GM21360 (cell line): ENCODE results near the gene GALNT18.
"Not testable (repeated sequence)": the region's sequence is repeated elsewhere in the genome, so short reads cannot be mapped to it uniquely, and the experiment has no call there.

Experiments
- ATAC-seq: cut with Tn5 transposase; IDR thresholded peaks from one replicate; pipeline ENCODE4 v1.9.1; 2021; ENCODE audit warnings: mild to moderate bottlenecking, moderate library complexity; ENCODE audit not compliant: unreplicated experiment

Gene GALNT18

DNA sequence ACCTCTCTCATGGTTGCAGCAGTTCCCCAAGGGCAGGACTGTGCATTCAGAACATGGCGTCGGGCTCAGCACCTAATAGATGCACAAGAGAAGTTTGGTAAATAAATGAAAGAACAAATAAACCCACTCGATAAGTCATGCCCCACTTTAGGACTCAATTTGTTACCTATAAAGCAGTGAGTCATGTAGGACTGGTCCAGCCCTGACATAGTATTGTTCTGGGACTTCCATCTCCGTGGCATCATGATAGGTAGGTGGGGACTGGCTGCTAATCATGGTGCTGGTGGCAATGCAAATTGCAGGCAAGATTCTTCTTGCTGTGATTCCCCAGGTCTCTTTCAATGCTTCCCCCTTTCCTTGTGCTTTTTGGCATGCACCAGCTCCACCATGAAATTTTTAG lies 150.6 kb downstream of the GALNT18 start:
- ATAC-seq: no peak

DNA sequence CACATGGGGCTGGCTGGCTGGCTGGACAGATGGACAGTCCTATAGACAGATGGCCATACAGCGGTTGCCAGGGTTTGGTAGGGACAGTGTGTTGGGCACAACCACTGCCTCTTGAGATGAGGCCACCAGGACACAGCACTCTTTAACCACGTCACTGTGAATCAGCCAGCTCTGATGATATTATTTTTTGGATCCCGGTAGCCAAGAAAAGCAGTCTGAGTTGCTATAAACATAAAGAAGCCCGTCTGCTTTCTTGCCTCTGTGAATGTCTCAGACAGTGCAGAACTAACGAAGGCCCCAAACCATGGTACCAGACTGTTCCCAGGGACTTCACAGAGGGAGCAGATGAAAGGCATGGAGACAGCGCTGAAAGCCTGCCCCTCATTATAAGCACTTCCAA lies 152.9 kb downstream of the GALNT18 start:
- ATAC-seq: no peak

DNA sequence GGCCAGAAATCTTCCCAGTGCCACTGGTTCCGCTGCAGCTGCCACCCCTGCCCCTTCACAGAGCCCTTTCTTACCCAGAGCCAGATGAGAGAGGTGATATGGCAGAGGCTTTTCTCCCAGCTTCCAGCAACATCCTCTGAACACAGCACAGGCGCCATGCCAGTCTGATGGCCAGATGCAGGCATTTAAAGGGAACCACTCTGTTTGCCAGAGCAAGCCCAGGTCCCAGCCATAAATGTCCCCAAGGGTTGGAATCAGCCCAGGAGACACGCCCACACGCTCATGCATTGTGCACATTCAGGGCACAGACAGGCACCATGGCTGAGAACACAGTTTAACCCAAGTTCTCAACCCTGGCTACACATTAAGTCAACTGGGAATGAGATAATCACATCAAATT lies 154.5 kb downstream of the GALNT18 start:
- ATAC-seq: no peak

DNA sequence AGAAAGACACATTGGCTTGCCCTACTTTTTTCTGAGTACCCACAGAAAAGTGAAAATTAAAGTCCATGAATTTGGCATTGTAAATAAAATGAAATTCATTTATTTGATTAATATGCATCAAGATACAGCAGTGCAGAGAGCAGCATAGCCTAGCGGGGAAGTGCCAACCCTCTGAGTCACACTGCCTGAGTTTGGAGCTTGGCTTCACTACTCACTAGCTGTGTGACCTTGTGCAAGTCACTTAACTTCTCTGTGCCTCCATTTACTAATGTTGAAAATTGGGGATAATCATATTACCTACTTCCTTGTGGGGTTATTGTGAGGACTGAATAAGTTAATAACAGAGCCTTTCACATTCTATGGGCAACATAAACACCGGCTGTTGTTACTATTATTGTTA lies 157.2 kb downstream of the GALNT18 start:
- no peak for ATAC-seq

DNA sequence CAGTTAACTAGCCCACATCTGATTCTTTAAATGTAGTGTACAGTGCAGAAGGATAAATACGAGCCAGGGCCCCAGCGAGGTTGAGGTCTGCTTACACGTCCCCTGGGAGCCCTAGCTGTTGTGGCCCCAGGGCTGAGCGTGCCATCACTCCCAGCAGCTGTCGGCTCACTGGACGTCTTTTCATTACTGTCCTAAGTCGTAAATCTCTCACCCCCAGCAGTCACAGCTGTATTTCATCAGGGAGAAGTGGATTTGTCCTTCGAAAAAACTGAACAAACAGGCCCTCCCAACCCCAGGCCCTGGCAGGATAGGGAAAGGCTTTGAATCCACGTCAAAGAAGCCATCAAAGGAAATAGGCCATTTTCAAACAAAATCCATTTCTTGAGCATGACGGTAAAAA lies 158.4 kb downstream of the GALNT18 start:
- no peak for ATAC-seq

DNA sequence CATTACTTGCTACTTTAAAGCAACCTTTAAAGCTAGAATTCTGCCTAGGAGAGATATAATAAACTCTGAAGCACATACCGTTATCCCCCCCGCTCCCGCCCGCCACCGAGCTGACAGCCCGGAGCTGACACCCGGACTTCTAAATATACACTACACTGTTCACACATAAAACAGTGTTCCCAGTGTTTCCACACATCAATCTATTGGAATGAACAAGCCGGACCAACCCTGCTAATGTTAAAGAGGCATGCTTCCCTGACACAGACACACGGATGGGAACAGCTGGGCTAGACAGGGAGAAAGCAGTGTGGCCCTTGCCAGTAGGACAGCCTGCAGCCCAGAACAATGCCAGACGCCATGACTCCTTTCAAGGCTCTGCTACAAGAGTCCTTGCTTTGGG lies 160.3 kb downstream of the GALNT18 start:
- no peak for ATAC-seq

DNA sequence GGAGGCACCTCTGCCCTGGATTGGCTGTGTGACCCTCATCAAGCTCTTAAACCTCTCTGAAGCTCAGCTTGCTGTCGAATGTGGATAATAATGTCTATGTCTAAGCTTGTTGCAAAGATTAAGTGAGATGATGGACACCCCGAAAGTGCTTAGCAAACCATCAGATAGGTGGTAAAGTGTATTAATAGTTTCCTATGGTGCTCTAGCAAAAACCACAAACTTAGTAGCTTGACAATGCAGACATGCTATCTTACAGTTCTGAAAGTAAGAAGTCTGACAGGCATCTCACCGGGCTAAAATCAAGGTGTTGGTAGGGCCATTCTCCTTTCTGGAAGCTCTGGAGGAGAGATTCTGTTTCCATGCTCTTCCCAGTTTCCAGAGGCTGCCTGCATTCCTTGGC lies 162.2 kb downstream of the GALNT18 start:
- ATAC-seq: no peak

DNA sequence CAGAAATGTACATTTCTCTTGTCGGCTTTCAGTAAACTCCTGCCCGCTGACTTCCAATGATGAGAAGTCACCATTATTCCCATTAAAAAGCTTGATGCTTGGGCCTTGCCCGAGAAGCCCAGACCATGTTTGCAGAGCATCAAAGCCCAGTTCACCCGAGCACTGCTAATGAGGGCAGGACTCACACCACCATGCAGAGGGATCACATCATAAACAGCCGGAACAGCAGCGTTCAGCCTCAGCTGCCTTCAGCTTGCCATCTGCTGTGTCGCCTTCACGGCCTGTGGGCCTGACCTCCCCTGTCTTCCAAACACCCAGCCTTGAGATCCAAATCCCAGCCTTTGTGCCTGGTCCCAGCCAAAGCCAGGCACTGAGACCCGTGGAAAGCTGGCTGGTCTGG lies 163.3 kb downstream of the GALNT18 start:
- ATAC-seq: no peak

DNA sequence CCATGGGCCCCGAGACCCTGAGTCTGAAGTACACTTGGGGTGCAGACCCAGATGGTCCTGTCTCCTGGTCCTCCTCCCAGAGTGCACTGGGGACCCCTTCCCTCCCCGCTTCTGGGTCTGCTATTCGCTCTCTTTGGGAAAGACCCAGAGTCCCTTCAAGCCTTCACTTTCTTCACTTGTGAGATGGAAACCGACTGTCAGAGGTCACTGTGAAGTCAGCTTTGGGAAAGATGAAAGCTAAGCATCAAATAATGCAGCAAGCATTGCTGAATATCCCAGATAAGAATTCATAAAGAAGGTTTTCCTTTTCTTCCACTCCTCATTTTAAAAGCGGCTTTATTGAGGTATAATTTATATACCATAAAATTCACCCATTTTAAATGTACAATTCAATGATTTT lies 163.8 kb downstream of the GALNT18 start:
- ATAC-seq: no peak

DNA sequence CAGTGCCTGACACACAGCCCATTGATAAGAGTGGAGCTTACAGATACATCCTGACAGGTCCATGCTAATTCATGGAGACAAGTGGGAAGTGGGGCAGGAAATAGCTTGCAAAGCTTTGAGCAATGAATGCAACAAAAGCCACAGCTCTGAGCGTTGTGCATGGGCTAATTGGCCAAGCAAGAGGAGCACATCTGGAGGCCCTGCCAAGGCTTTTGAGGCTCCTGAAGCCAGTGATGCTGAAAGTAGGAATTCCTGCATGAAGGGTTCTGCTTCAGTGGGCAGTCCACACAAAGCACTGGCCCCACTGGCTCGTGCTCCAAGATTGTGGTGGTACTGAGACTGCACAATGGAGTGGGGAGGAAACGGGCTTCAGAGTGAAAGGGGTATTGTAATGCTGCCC lies 164.9 kb downstream of the GALNT18 start:
- ATAC-seq: no peak

DNA sequence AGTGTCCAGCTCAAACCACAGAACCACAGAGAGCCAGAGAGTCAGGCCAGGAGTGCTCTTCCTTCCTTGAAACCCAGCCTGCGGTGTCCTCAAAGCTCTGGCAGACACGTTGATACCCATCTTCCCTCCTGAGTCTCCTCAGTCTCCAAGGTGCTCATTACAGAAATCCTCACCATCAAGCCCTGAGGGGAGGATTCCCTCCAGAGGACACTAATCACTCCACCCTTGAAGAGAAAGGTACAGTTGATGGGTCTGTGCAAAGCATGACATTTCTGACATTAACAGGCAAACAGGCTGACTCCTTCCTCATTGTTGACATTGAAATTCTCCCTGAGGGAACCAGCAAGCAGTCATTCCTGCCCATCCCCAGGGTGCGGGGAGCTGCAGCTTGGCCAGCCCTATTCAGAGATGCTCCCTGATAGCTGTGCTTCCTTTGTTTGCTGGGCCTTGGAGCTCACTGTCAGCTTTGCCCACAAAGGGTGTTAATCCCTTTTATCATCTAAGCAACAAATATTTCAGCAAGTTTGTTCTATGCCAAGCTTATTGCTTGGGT lies 167.1 kb downstream of the GALNT18 start:
- ATAC-seq: no peak

DNA sequence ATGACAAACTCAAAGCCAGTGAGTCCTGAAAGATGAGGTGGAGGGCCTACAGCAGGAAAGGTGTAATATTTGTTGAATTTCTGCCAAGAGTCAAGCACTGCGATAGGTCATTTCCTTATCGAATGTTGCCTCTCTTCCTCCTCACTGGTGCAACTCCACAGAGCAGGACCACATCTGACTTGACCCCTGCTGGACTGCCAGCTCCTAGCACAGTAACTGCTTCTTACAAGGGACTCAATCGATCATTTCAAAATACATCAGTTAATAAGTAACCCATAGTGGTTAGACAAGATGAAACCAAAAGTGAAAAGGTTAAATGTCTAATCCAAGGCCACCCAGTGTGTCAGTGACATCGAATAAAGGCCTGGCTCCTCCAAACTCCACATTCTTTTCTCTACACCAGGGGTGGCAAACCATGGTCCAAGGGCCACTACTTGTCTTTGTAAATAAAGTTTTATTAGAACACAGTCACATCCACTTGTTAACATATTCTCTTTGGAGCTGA lies 170.3 kb downstream of the GALNT18 start:
- no peak for ATAC-seq

DNA sequence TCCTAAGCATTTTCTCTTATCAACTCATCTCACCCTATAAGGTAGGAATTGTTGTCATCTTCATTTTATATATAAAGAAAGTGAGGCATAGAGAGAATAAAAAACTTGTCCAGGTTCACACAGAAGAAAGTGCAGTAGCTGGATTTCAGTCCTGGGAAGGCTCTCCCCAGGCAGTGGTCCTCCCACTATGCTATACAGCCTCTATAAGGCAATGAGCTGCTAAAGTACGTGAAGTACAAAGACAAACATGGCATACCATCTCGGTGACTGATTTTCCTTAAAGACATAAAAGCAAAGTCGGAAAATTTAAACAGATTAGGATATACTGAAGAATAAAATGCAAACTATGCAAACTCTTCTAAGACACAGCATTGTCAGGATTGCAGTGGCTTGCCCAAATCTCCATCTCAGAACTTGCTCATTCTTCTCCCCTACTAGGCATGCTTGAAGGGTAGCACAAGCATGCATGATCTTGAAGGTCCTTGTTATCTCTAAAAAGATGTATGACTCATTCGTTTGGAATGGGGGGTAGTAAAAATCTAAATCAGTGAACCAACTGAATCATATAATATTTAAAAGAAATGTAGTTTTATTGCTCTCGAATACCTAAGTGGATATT lies 171.0 kb downstream of the GALNT18 start:
- no peak for ATAC-seq

DNA sequence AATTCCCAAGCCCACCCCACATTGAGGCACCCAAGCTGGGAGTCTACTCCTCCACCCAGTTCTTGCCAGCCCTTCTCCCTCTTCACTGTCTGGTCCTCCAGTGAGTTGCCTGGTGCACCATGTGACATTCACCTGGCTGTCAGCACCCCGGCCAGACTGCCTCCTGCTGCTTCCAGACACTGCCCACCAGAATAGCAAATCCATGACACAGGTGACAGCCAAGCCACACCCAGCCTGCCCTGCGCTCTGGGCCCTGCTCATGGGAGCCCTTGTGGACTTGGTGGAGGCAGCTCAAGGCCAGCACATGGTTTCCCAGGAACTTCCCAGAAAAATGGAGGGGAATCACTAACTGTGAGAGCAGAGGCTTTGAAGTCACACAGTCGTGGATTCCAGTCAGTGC lies 172.5 kb downstream of the GALNT18 start:
- no peak for ATAC-seq

DNA sequence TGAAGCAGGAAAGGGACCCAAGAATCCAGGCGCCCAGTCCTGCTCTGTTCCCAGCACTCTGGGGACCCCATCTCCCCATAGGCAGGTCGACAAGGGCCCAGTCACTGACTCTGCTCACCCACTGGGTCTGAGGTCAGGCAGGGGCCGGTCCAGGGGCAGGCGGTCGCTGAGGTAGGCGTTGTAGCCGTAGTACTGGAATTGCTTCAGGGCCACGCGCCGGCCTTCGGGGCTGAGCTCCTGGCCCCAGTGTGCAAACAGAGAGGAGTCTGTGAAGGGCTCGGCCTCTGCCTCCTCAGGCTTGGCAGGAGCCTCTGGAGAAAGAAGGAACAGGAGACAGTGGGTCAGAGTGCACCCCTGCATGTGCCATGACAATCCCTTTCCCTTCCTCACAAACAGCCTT lies 173.2 kb downstream of the GALNT18 start:
- no peak for ATAC-seq

DNA sequence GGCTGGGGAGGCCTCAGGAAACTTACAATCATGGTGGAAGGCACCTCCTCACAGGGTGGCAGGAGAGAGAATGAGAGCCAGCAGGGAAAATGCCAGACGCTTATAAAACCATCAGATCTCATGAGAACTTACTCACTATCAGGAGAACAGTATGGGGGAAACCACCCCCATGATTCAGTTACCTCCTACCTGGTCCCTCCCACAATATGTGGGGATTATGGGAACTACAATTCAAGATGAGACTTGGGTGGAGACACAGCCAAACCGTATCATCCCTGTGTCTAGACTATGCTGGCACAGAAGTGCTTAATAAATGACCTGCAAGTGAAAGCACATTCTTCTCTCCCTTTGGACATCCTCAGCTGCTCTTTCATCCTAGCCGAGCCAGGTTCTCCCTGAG lies 174.2 kb downstream of the GALNT18 start:
- ATAC-seq: not testable (repeated sequence)

DNA sequence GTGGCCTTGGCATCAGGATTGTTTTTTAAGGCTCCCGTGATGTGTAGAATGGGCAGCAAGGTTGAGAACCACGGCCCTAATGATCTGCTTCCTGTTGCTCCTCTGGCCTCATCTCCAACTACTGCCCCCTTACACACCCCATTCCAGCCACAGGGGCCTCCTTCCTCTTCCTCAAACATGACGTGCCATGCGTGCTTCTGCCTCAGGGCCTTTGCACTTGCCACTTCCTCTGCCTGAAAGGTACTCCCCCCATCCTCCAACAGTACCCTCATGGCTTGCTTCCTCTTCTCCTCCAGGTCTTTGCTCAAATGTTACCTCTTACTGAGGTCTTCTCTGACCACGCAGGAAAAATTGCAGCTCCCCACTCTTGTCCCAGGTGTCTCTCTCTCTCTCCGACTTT lies 174.8 kb downstream of the GALNT18 start:
- ATAC-seq: no peak

DNA sequence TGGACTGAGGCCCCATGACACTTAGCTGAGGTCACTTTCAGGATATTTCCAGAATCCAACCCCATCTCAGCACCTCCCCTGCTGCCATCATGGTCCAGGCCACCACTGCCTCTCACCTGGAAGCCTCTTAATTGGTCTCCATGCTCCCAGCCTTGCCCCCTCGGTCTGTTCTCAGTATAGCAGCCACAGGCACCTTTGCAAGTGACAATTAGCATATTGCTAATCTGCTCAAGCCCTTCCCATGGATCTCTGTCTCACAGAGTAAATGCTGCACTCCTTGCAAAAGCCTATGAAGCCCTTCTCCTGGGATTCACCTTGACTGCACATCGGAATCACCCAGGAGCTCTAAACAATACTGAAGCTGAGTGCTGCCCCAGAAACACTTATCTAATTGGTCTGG lies 175.2 kb downstream of the GALNT18 start:
- ATAC-seq: no peak

DNA sequence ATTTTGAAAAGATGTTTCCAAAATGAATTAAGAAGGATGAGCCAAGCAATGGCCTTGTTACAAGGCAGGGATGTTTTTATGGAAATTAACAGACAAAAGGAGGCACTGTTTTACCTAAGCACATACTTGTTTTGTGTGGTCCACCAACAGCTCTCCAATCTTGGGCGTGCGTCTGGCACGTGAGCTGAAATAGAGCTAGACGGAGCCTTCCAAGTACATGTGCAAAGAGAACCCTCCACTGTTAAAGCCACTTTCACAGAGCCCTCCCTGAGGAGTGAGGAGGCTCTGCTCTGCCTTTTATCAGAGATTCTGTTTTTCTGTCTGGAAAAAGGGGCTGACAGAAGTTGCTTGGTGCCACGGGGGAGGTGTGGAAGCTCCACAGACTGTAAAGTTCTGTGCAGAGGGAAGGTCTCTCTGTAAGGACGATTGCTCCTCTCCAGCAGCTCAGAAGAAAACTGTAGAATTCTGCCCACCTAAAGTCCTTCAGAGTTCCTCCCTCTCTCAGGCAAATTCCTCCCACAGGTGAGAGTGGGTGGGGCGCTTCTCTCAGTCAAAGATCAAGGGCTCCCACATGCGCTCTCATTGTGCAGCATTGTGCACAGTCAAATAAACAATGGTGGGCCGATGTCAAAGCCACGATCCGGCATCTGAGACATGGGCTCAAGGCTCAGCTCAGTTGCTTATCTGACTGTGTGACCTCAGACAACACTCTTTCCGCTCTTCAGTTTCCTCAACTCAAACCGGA lies 176.2 kb downstream of the GALNT18 start:
- ATAC-seq: no peak

DNA sequence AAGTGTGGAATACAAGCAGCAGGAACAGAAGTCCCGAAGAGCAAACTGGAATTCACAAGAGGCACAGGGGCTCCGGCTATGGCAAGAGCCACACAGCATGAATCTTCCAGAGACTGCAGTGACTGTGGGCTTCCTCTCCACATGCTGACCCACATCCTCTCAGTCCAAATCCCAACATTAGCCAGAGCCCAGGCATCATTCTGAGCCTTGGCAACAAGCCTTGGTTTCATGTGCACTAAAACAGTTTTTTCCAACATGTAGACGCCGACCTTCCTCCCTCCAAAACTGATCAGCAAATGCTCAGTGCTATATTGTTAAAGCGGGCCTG lies 177.0 kb downstream of the GALNT18 start:
- no peak for ATAC-seq

DNA sequence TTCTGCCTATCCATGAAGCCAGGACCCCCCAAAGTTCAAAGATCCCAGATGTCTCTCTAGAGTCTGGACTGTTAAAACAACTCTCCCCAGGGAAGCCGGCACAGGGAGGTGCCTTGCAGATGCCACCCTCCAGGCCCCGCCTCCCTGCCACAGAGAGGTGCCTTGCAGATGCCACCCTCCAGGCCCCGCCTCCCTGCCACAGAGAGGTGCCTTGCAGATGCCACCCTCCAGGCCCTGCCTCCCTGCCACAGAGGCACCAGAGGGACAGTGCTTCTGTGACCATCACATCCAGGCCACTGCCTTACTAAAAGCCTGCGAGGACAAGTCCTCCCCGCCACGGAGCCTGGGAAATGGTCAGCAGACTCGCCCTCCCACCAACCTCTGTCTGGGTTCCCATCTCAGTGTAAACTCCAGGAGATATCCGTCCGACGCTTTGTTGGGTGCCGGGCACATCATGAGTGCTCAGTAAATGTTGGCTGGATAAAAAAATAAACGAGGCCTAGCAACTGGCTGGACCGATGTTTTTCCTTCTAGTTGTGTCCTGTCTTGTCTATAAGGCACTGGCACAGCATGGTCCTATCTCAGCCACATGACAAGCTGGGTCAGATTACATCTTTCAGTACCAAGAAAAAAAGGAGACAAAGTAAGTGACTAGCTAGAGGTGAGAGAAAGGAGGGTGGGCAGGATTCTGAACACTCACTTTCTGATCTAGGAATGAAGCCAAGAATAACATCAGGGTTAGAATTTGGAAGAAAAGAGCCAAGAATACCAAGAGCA lies 177.6 kb downstream of the GALNT18 start:
- ATAC-seq: no peak

DNA sequence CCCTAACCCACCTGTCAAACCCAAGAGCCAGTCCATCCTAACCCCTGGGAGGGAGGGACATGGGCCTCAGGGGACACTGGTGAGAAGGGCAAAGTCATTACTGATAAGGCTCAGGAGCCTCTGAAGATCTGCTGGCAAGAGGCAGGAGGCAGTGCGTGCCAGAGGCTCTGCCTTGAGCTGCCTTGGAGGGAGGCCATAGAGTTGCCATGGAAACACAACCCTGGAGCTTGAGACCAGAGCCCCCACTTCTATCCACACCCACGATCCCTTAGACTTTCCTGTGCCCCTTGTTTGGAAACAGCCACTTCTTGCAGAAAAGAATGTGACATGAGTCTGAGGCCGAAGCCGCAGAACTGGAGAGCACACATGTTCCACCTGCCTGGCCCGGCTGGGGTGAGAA lies 179.0 kb downstream of the GALNT18 start:
- ATAC-seq: no peak
